ENCODE measurements around the gene RAB28. TPM values are rescaled to one million over a fixed set of nuclear protein-coding genes. Genes with fewer than 3 reads are reported as not detected.

Gene RAB28
- total RNA-seq, 1 experiment from 2014 or later, result 22.0 TPM

- in situ Hi-C loops (cut with HindIII; ENCODE audit: low pct_unique_long_range_greater_than_20kb, low sequenced_read_pairs), result no loop called here
- no peak for DNase-seq (ENCODE audit: low read depth, low spot score)
These were observed 12.7 kb downstream of the RAB28 start for GRCh38 chr4:13471400-13471799.

- no peak for DNase-seq (ENCODE audit: low read depth, low spot score)
- in situ Hi-C loops (cut with HindIII; ENCODE audit: low pct_unique_long_range_greater_than_20kb, low sequenced_read_pairs), result no loop called here
These were observed 13.8 kb downstream of the RAB28 start for GRCh38 chr4:13470379-13470778.

- no peak for DNase-seq (ENCODE audit: low read depth, low spot score)
- in situ Hi-C loops (cut with HindIII; ENCODE audit: low pct_unique_long_range_greater_than_20kb, low sequenced_read_pairs), result no loop called here
These were observed 19.2 kb downstream of the RAB28 start for GRCh38 chr4:13464973-13465372.

GRCh38 chr4:13464543-13464942 is 19.6 kb downstream of the RAB28 start:
- no peak for DNase-seq (ENCODE audit: low read depth, low spot score)
- in situ Hi-C loops (cut with HindIII; ENCODE audit: low pct_unique_long_range_greater_than_20kb, low sequenced_read_pairs), result no loop called here

- in situ Hi-C loops (cut with HindIII; ENCODE audit: low pct_unique_long_range_greater_than_20kb, low sequenced_read_pairs), result no loop called here
- DNase-seq (ENCODE audit: low read depth, low spot score), result no peak
These were observed 22.8 kb downstream of the RAB28 start for GRCh38 chr4:13461191-13461905.

- in situ Hi-C loops (cut with HindIII; ENCODE audit: low pct_unique_long_range_greater_than_20kb, low sequenced_read_pairs), result no loop called here
- no peak for DNase-seq (ENCODE audit: low read depth, low spot score)
These were observed 28.7 kb downstream of the RAB28 start for GRCh38 chr4:13455411-13455810.

- DNase-seq (ENCODE audit: low read depth, low spot score), result no peak
- in situ Hi-C loops (cut with HindIII; ENCODE audit: low pct_unique_long_range_greater_than_20kb, low sequenced_read_pairs), result no loop called here
These were observed 29.4 kb downstream of the RAB28 start for GRCh38 chr4:13454786-13455185.

GRCh38 chr4:13452927-13453579 is 31.1 kb downstream of the RAB28 start:
- no peak for DNase-seq (ENCODE audit: low read depth, low spot score)
- in situ Hi-C loops (cut with HindIII; ENCODE audit: low pct_unique_long_range_greater_than_20kb, low sequenced_read_pairs), result no loop called here

GRCh38 chr4:13449590-13449989 is 34.5 kb downstream of the RAB28 start:
- DNase-seq (ENCODE audit: low read depth, low spot score), result no peak
- in situ Hi-C loops (cut with HindIII; ENCODE audit: low pct_unique_long_range_greater_than_20kb, low sequenced_read_pairs), result no loop called here

- in situ Hi-C loops (cut with HindIII; ENCODE audit: low pct_unique_long_range_greater_than_20kb, low sequenced_read_pairs), result no loop called here
- DNase-seq (ENCODE audit: low read depth, low spot score), result no peak
These were observed 38.0 kb downstream of the RAB28 start for GRCh38 chr4:13445841-13446790.

- DNase-seq (ENCODE audit: low read depth, low spot score), result peak; percentile 83
- in situ Hi-C loops (cut with HindIII; ENCODE audit: low pct_unique_long_range_greater_than_20kb, low sequenced_read_pairs), result no loop called here
These were observed 42.6 kb downstream of the RAB28 start for GRCh38 chr4:13441506-13441905.

- in situ Hi-C loops (cut with HindIII; ENCODE audit: low pct_unique_long_range_greater_than_20kb, low sequenced_read_pairs), result no loop called here
- DNase-seq (ENCODE audit: low read depth, low spot score), result no peak
These were observed 47.2 kb downstream of the RAB28 start for GRCh38 chr4:13436962-13437361.

GRCh38 chr4:13432453-13432852 is 51.7 kb downstream of the RAB28 start:
- DNase-seq (ENCODE audit: low read depth, low spot score), result peak; percentile 5
- in situ Hi-C loops (cut with HindIII; ENCODE audit: low pct_unique_long_range_greater_than_20kb, low sequenced_read_pairs), result no loop called here

GRCh38 chr4:13430834-13431568 is 53.1 kb downstream of the RAB28 start:
- in situ Hi-C loops (cut with HindIII; ENCODE audit: low pct_unique_long_range_greater_than_20kb, low sequenced_read_pairs), result no loop called here
- DNase-seq (ENCODE audit: low read depth, low spot score), result peak; percentile 58

GRCh38 chr4:13427599-13428325 is 56.4 kb downstream of the RAB28 start:
- in situ Hi-C loops (cut with HindIII; ENCODE audit: low pct_unique_long_range_greater_than_20kb, low sequenced_read_pairs), result no loop called here
- DNase-seq (ENCODE audit: low read depth, low spot score), result no peak

GRCh38 chr4:13415068-13415785 is 68.9 kb downstream of the RAB28 start:
- no peak for DNase-seq (ENCODE audit: low read depth, low spot score)
- in situ Hi-C loops (cut with HindIII; ENCODE audit: low pct_unique_long_range_greater_than_20kb, low sequenced_read_pairs), result no loop called here
